HEK293T (cell line): Measurements from ENCODE around the gene CADM2.

Experiments used
- CTCF ChIA-PET: fragments of 350-600 bp; formaldehyde crosslinking; extraction: SDS; loops from one replicate; lab custom pipeline; 2021; ENCODE audit warnings: antibody characterized with exemption, inconsistent platforms; lab: Yijun Ruan, JAX
- POLR2A ChIA-PET: fragments of 350-600 bp; formaldehyde crosslinking; extraction: SDS; loops from one replicate; lab custom pipeline; 2020; ENCODE audit warnings: antibody characterized with exemption, inconsistent platforms; lab: Yijun Ruan, JAX
- DNase-seq: peaks from one replicate; pipeline ENCODE4 v3.0.0; 2012; ENCODE audit warnings: mixed read lengths; ENCODE audit errors: extremely low spot score
- ARNT ChIP-seq: fragments of 450-650 bp; IDR thresholded peaks from 2 replicates; pipeline ENCODE4 v1.6.1; 2017; ENCODE audit warnings: mild to moderate bottlenecking
- BHLHE40 ChIP-seq: fragments of 450-650 bp; IDR thresholded peaks from 2 replicates; pipeline ENCODE4 v1.6.1; 2016; ENCODE audit warnings: mild to moderate bottlenecking, moderate library complexity, borderline replicate concordance
- CTBP1 ChIP-seq: fragments of 450-650 bp; IDR thresholded peaks from 2 replicates; pipeline ENCODE4 v1.6.1; 2016; ENCODE audit warnings: borderline replicate concordance
- ELF4 ChIP-seq: fragments of 450-650 bp; IDR thresholded peaks from 2 replicates; pipeline ENCODE4 v1.6.1; 2017; ENCODE audit warnings: antibody characterized with exemption
- FOXA1 ChIP-seq: fragments of 450-650 bp; IDR thresholded peaks from 2 replicates; pipeline ENCODE4 v1.6.1; 2016; ENCODE audit warnings: mild to moderate bottlenecking
- FOXK2 ChIP-seq: fragments of 450-650 bp; IDR thresholded peaks from 2 replicates; pipeline ENCODE4 v1.6.1; 2016; ENCODE audit warnings: mild to moderate bottlenecking
- FOXM1 ChIP-seq: fragments of 450-650 bp; IDR thresholded peaks from 2 replicates; pipeline ENCODE4 v1.6.1; 2017; ENCODE audit warnings: mild to moderate bottlenecking, borderline replicate concordance
- HDGF ChIP-seq: fragments of 450-650 bp; IDR thresholded peaks from 2 replicates; pipeline ENCODE4 v1.6.1; 2017; ENCODE audit warnings: antibody characterized with exemption, borderline replicate concordance
- L3MBTL2 ChIP-seq: fragments of 450-650 bp; conservative IDR thresholded peaks from 2 replicates; pipeline ENCODE4 v1.6.1; 2016; ENCODE audit warnings: mild to moderate bottlenecking
- LEF1 ChIP-seq: fragments of 450-650 bp; IDR thresholded peaks from 2 replicates; pipeline ENCODE4 v1.6.1; 2017; ENCODE audit warnings: mild to moderate bottlenecking, borderline replicate concordance
- NFRKB ChIP-seq: fragments of 450-650 bp; IDR thresholded peaks from 2 replicates; pipeline ENCODE4 v1.6.1; 2016; ENCODE audit warnings: mild to moderate bottlenecking, moderate library complexity
- SP1 ChIP-seq: fragments of 450-650 bp; IDR thresholded peaks from 2 replicates; pipeline ENCODE4 v1.6.1; 2017
- SUZ12 ChIP-seq: fragments of 450-650 bp; IDR thresholded peaks from 2 replicates; pipeline ENCODE4 v1.6.1; 2016; ENCODE audit warnings: mild to moderate bottlenecking
- TARDBP ChIP-seq: fragments of 450-650 bp; IDR thresholded peaks from 2 replicates; pipeline ENCODE4 v1.6.1; 2016
- ZNF384 ChIP-seq: fragments of 450-650 bp; IDR thresholded peaks from 2 replicates; pipeline ENCODE4 v1.6.1; 2016
- TF ChIP-seq, protein P1 (sequence below): fragments of 450-650 bp; IDR thresholded peaks from 2 replicates; pipeline ENCODE4 v1.6.1; 2016

Gene CADM2

DNA sequence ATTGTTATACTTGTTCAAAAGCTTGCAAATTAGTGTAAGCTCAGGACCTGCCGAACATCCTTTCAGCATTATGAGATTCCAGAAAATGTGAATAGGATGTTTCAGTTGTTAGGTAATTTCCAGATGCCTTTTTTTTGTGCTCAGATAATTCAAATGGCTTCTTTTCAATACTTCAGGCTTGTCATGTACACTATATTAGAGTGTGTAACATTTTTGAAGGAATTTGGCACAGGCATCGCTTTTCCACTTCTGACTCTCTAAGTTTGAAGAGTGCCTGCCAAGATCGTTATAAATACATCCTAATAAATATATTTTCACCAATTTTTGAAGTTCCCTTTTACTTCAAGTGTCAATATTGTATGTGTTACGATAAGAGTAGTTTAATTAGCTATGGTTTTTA, 35.2 kb downstream of the CADM2 start:
- ChIA-PET POLR2A (no interaction called here), CTCF (no interaction called here)
- no peak for DNase-seq
- no peak for TF ChIP-seq NFRKB
- no peak for TF ChIP-seq L3MBTL2
- TF ChIP-seq TARDBP = no peak
- TF ChIP-seq FOXA1 = no peak
- no peak for TF ChIP-seq FOXM1
- TF ChIP-seq CTBP1 = no peak
- TF ChIP-seq SUZ12 = no peak

DNA sequence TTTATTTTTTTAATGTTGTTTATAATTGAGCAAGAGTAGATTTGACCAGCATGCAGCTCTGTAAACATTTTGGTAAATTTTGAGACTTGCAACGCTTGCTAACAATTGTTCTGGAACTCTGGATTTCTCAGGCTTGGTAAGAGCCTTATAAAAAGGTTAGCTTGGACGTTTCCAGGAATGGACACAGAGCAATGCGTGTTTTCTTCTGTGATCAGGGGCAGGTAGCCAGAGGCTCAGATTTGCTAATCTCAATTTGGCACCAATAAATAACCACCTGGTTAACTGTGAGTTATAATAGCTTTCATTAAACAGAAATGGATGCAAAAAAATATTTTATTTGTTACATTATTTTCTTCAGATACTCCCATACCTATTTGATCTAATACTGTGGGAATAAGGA, 39.8 kb downstream of the CADM2 start:
- no peak for TF ChIP-seq LEF1
- TF ChIP-seq ZNF384 = no peak
- no peak for TF ChIP-seq CTBP1
- no peak for TF ChIP-seq FOXM1
- no peak for TF ChIP-seq FOXA1
- ChIA-PET POLR2A (no interaction called here), CTCF (no interaction called here)
- DNase-seq = no peak

- no peak for DNase-seq
- ChIA-PET POLR2A (no interaction called here), CTCF (no interaction called here)
- TF ChIP-seq ZNF384 (no peak), BHLHE40 (no peak), L3MBTL2 (no peak), HDGF (no peak), SUZ12 (no peak), CTBP1 (no peak), LEF1 (no peak), NFRKB (no peak), TARDBP (no peak), FOXM1 (no peak), ELF4 (no peak), FOXA1 (no peak), ARNT (no peak), FOXK2 (no peak), SP1 (no peak)
- TF ChIP-seq, protein P1, sequence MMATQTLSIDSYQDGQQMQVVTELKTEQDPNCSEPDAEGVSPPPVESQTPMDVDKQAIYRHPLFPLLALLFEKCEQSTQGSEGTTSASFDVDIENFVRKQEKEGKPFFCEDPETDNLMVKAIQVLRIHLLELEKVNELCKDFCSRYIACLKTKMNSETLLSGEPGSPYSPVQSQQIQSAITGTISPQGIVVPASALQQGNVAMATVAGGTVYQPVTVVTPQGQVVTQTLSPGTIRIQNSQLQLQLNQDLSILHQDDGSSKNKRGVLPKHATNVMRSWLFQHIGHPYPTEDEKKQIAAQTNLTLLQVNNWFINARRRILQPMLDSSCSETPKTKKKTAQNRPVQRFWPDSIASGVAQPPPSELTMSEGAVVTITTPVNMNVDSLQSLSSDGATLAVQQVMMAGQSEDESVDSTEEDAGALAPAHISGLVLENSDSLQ = no peak
These were observed 44.7 kb downstream of the CADM2 start for GRCh38 chr3:85003479-85003878.

- CTCF ChIA-PET = no interaction called here
- DNase-seq = no peak
- no peak for TF ChIP-seq LEF1
- no peak for TF ChIP-seq FOXA1
- no peak for TF ChIP-seq FOXK2
- no peak for TF ChIP-seq SUZ12
- no peak for TF ChIP-seq L3MBTL2
- no peak for TF ChIP-seq FOXM1
- TF ChIP-seq TARDBP = no peak
- TF ChIP-seq CTBP1 = no peak
- no peak for TF ChIP-seq HDGF
- TF ChIP-seq ELF4 = no peak
- TF ChIP-seq, protein P1 = no peak
- no peak for TF ChIP-seq SP1
- POLR2A ChIA-PET = no interaction called here
These were observed 45.4 kb downstream of the CADM2 start for GRCh38 chr3:85004147-85004546.

DNA sequence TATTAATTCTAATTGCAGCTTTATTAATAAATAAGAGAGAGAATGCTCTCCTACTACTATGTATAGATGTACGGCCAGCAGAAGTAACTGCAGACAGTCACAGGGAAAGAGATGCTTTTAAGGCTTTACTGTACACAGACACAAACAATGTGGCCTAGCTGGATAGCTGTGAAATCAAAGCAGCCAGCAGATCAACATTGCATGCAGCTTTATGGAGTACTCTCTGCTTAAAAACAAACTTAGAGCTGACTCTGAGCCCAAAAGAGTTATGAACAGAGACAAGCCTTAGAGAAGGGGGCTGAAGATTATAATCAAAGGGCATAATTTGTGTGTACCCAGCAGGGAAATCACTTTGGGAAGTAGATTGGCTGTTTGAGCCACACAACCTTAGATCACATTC, 47.2 kb downstream of the CADM2 start:
- TF ChIP-seq ZNF384 (no peak), LEF1 (no peak), ARNT (no peak), HDGF (no peak), SP1 (no peak), CTBP1 (no peak), L3MBTL2 (no peak), BHLHE40 (no peak), FOXA1 (no peak), FOXK2 (no peak), NFRKB (no peak), TARDBP (no peak), ELF4 (no peak), SUZ12 (no peak), FOXM1 (no peak)
- TF ChIP-seq, protein P1 = no peak
- ChIA-PET CTCF (no interaction called here), POLR2A (no interaction called here)
- no peak for DNase-seq

- TF ChIP-seq ZNF384 (no peak), FOXM1 (no peak), LEF1 (no peak), ELF4 (no peak), ARNT (no peak), TARDBP (no peak), HDGF (no peak), FOXA1 (no peak), FOXK2 (no peak), L3MBTL2 (no peak), CTBP1 (no peak), NFRKB (no peak), SP1 (no peak), SUZ12 (no peak), BHLHE40 (no peak)
- TF ChIP-seq, protein P1 = no peak
- ChIA-PET POLR2A (no interaction called here), CTCF (no interaction called here)
- no peak for DNase-seq
These were observed 48.7 kb downstream of the CADM2 start for GRCh38 chr3:85007195-85008094.
